Nephron progenitor cell (in vitro differentiated cells): Measurements from ENCODE around the gene RDH16.

Experiments used
- DNase-seq: peaks from one replicate; pipeline ENCODE4 v3.0.0; 2021
- H3K27ac Mint-ChIP-seq: 2 replicates; pipeline ENCODE4 v1.8.0; 2021; ENCODE audit warnings: mild to moderate bottlenecking, moderate library complexity, mixed read lengths
- H3K27me3 Mint-ChIP-seq: 2 replicates; pipeline ENCODE4 v1.8.0; 2021; ENCODE audit warnings: mild to moderate bottlenecking, low read depth, mixed read lengths; ENCODE audit not compliant: poor library complexity
- H3K36me3 Mint-ChIP-seq: 2 replicates; pipeline ENCODE4 v1.8.0; 2021; ENCODE audit warnings: low read depth, mixed read lengths
- H3K4me1 Mint-ChIP-seq: 2 replicates; pipeline ENCODE4 v1.8.0; 2021; ENCODE audit warnings: mixed read lengths
- H3K4me3 Mint-ChIP-seq: 2 replicates; pipeline ENCODE4 v1.8.0; 2021; ENCODE audit warnings: mild to moderate bottlenecking, moderate library complexity, mixed read lengths
- H3K9me3 Mint-ChIP-seq: 2 replicates; pipeline ENCODE4 v1.8.0; 2021; ENCODE audit warnings: mild to moderate bottlenecking, moderate library complexity, mixed read lengths
- CTCF ChIP-seq: fragments of 200-600 bp; sonication (generic); IDR thresholded peaks from 2 replicates; pipeline ENCODE4 v1.5.0; 2021; ENCODE audit warnings: antibody characterized with exemption

RDH16 gene

DNA sequence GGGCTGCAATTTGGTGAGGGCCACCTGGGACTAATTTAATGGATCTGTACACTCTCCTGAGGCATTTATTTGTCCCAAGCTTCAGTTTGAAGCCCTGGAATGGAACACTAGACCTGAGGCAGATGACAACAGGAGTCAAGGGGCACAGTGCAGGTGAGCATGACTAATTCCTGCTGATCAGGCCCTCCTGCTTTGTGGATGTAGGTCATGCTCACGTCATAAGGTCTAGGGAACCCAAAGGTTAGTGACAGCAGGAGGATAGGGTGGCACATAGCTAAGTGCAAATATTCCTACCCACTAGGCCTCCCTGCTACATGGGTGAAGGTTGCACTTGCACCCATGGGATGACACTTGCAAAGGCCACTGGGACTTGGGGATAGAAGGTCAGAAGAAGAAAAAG, 54.0 kb downstream of the RDH16 start:
- no peak for DNase-seq
- no peaks in the 10 kb centered on the region for H3K4me1 Mint-ChIP-seq
- H3K4me3 Mint-ChIP-seq: no peak overlapping the region
- peaks cover 53% of the 10 kb centered on the region for H3K9me3 Mint-ChIP-seq
- H3K27me3 Mint-ChIP-seq: peaks cover 23% of the 10 kb centered on the region
- no peak for TF ChIP-seq CTCF
- no peaks in the 10 kb centered on the region for H3K36me3 Mint-ChIP-seq
- H3K27ac Mint-ChIP-seq: no peak overlapping the region
